SK-N-MC (cell line): Measurements from ENCODE around the gene TES.

Experiments used
- EZH2 ChIP-seq: fragments of 200-600 bp; sonication (generic); IDR thresholded peaks from one replicate; pipeline ENCODE4 v1.6.1; 2017; ENCODE audit warnings: antibody characterized with exemption
- FOXP2 ChIP-seq: optimal IDR thresholded peaks from 2 replicates; pipeline ENCODE3; 2011; ENCODE audit warnings: mild to moderate bottlenecking, moderate library complexity; ENCODE audit not compliant: insufficient read depth; ENCODE audit errors: extremely low read length, control extremely low read depth
- POLR2AphosphoS5 ChIP-seq: IDR thresholded peaks from 2 replicates; pipeline ENCODE4 v1.6.1; 2012; ENCODE audit warnings: mild to moderate bottlenecking, low read depth, low read length, borderline replicate concordance

- TF ChIP-seq EZH2 = no peak
- no peak for TF ChIP-seq POLR2AphosphoS5
- TF ChIP-seq FOXP2 = no peak
Observed at GRCh38 chr7:116280803-116281202, 70.5 kb downstream of the TES start.
